Upper lobe of left lung (tissue), 4 donors: ENCODE measurements around the gene HS3ST2.

ENCODE experiments used
- POLR2A ChIP-seq, 4 donors: fragments of 450-650 bp; IDR thresholded peaks; one replicate each; pipeline ENCODE4 v1.5.1; 2016 to 2017; ENCODE audit warnings: antibody characterized with exemption in 4 of 4, mild to moderate bottlenecking in 2 of 4
- TF ChIP-seq, protein P1 (sequence below), 6 experiments: fragments of 450-650 bp in 4 of 6; fragments of 200-600 bp in 2 of 6; sonication (generic) in 2 of 6; IDR thresholded peaks; one replicate each; pipeline ENCODE4 v1.5.1; 2016 to 2019; ENCODE audit warnings: antibody characterized with exemption in 6 of 6

DNA sequence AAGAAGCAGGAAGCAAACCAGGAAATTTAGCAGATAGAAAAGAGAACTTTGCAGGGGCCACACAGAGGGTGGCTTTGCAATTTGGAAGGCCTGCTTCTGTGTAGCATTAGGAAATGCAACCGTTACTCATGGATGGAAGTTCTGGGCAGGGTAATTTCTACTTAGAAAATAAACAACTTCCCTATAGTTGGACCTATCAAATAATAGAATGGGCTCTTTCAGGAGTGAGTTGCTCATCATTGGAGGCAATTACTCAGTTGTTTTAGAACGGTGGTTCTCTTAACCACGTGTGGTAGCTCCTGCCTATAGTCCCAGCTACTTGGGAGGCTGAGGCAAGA is 25.8 kb upstream of the HS3ST2 start:
- TF ChIP-seq POLR2A (IDR thresholded peaks at IDR 0.05) = no peak
- TF ChIP-seq, protein P1, sequence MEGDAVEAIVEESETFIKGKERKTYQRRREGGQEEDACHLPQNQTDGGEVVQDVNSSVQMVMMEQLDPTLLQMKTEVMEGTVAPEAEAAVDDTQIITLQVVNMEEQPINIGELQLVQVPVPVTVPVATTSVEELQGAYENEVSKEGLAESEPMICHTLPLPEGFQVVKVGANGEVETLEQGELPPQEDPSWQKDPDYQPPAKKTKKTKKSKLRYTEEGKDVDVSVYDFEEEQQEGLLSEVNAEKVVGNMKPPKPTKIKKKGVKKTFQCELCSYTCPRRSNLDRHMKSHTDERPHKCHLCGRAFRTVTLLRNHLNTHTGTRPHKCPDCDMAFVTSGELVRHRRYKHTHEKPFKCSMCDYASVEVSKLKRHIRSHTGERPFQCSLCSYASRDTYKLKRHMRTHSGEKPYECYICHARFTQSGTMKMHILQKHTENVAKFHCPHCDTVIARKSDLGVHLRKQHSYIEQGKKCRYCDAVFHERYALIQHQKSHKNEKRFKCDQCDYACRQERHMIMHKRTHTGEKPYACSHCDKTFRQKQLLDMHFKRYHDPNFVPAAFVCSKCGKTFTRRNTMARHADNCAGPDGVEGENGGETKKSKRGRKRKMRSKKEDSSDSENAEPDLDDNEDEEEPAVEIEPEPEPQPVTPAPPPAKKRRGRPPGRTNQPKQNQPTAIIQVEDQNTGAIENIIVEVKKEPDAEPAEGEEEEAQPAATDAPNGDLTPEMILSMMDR (IDR thresholded peaks at IDR 0.05) = no peak
